ENCODE measurements around the gene COPA. TPM values are rescaled to one million over a fixed set of nuclear protein-coding genes. Genes with fewer than 3 reads are reported as not detected.

Gene COPA
- total and polyA plus RNA-seq, 2 donors (not counting 3 experiments of a cell fraction or from before 2014, with no cell fraction given), result 127 to 185 TPM

- no peak overlapping the region for H3K9ac ChIP-seq (replicated peaks; ENCODE audit: extremely low read depth, insufficient read depth, low read length)
- H4K20me1 ChIP-seq (replicated peaks; ENCODE audit: control insufficient read depth, extremely low read depth, insufficient read depth, low read length), result no peaks in the 10 kb centered on the region
- peaks cover 3 to 11% of the 10 kb centered on the region in 2 experiments for H3K27me3 ChIP-seq (ENCODE audit: control insufficient read depth in 2 of 2, insufficient read depth in 2 of 2, low read length in 2 of 2)
- no peak overlapping the region for H3K4me2 ChIP-seq (ENCODE audit: insufficient read depth, low read length)
- no TSS peak for BruUV-seq (replicated peaks)
- H3K79me2 ChIP-seq (ENCODE audit: control insufficient read depth, insufficient read depth, low read length), result no peaks in the 10 kb centered on the region
- ChIA-PET POLR2A (no interaction called here), CTCF (interaction anchor here (0.9 to 4.1 kb wide), 2 partner anchors 8 to 76 kb away, joined by 3 to 29 read pairs; no protein-coding TSS in a partner anchor)
- TF ChIP-seq EZH2 (IDR thresholded peaks at IDR 0.05; ENCODE audit: borderline replicate concordance, low read depth, low read length, severe bottlenecking), result no peak
- no peak for TF ChIP-seq FOS (IDR thresholded peaks at IDR 0.05; ENCODE audit: borderline replicate concordance, insufficient read depth, low read length)
- TF ChIP-seq MAX (IDR thresholded peaks at IDR 0.05; ENCODE audit: insufficient read depth, insufficient read length), result no peak
- no peak for TF ChIP-seq GATA2 (IDR thresholded peaks at IDR 0.05; ENCODE audit: insufficient read depth, insufficient read length, low read depth, low read length)
- TF ChIP-seq POLR2AphosphoS5 (IDR thresholded peaks at IDR 0.05; ENCODE audit: insufficient read depth, low read depth, low read length), result no peak
- no peak for TF ChIP-seq JUN (IDR thresholded peaks at IDR 0.05; ENCODE audit: borderline replicate concordance, insufficient read depth, insufficient read length, low read depth)
- TF ChIP-seq POLR2A (IDR thresholded peaks at IDR 0.05; ENCODE audit: low read depth, low read length), result no peak
- TF ChIP-seq CTCF (IDR thresholded peaks at IDR 0.05; ENCODE audit: extremely low read depth in 1 of 2, insufficient read depth in 1 of 2, low read depth in 1 of 2, low read length in 2 of 2), result no peak
- no peak for TF ChIP-seq MYC (IDR thresholded peaks at IDR 0.05; ENCODE audit: low read depth, low read length)
- FAIRE-seq (no peak), DNase-seq (ENCODE audit: low read depth, low spot score) (no peak)
- H3K36me3 ChIP-seq (ENCODE audit: control insufficient read depth in 2 of 2, extremely low read depth in 1 of 2, insufficient read depth in 2 of 2, low read length in 2 of 2), result no peaks in the 10 kb centered on the region
- no peak overlapping the region for H2AFZ ChIP-seq (ENCODE audit: low read depth, low read length)
- no peak overlapping the region for H3K27ac ChIP-seq (ENCODE audit: insufficient read depth, low read depth, low read length)
- dilution Hi-C loops (cut with MboI; ENCODE audit: extremely low pct_ligation_motif_present, low sequenced_read_pairs) (no loop called here), intact Hi-C loops (cut with micrococcal nuclease) (no loop called here)
- H3K4me1 ChIP-seq (ENCODE audit: control insufficient read depth, extremely low read depth, insufficient read depth, low read length), result no peaks in the 10 kb centered on the region
- H3K4me3 ChIP-seq (replicated peaks in 1 of 3; ENCODE audit: insufficient read depth in 1 of 3, low read depth in 1 of 3, low read length in 3 of 3), result no peak overlapping the region
- H3K9me3 ChIP-seq (replicated peaks; ENCODE audit: control insufficient read depth, insufficient read depth, low read length), result no peaks in the 10 kb centered on the region
- no peaks in the 10 kb centered on the region for H3K9me1 ChIP-seq (replicated peaks; ENCODE audit: control insufficient read depth, extremely low read depth, insufficient read depth, low read length)
Measured at GRCh38 chr1:160367934-160368923, 25.2 kb upstream of the COPA start.

Data from endothelial cell of umbilical vein (primary cell).